DMS 273 (cell line): ENCODE measurements around the gene LRMDA.
"Not testable (repeated sequence)": the region's sequence is repeated elsewhere in the genome, so short reads cannot be mapped to it uniquely, and the experiment has no call there.

Experiments used
- DNase-seq: peaks from one replicate; lab custom pipeline; 2025; ENCODE audit not compliant: unreplicated experiment; lab: John Stamatoyannopoulos, UW

The LRMDA gene

GRCh38 chr10:75733135-75733890 is 301.9 kb downstream of the LRMDA start:
- no peak for DNase-seq

GRCh38 chr10:75736151-75736640 is 304.8 kb downstream of the LRMDA start:
- no peak for DNase-seq

GRCh38 chr10:75736889-75737579 is 305.6 kb downstream of the LRMDA start:
- DNase-seq: no peak

GRCh38 chr10:75737580-75737949 is 306.1 kb downstream of the LRMDA start:
- DNase-seq: no peak

- no peak for DNase-seq
Measured at GRCh38 chr10:75738924-75739323, 307.5 kb downstream of the LRMDA start.

GRCh38 chr10:75739414-75740143 is 308.2 kb downstream of the LRMDA start:
- DNase-seq: no peak

GRCh38 chr10:75740541-75740940 is 309.1 kb downstream of the LRMDA start:
- no peak for DNase-seq

GRCh38 chr10:75742355-75742754 is 310.9 kb downstream of the LRMDA start:
- DNase-seq: no peak

- DNase-seq: no peak
Measured at GRCh38 chr10:75743291-75743778, 311.9 kb downstream of the LRMDA start.

GRCh38 chr10:75744261-75744660 is 312.8 kb downstream of the LRMDA start:
- DNase-seq: no peak

- no peak for DNase-seq
Measured at GRCh38 chr10:75746356-75746755, 314.9 kb downstream of the LRMDA start.

- DNase-seq: not testable (repeated sequence)
Measured at GRCh38 chr10:75750093-75750875, 318.9 kb downstream of the LRMDA start.

GRCh38 chr10:75751232-75751631 is 319.8 kb downstream of the LRMDA start:
- DNase-seq: no peak

GRCh38 chr10:75753621-75754020 is 322.2 kb downstream of the LRMDA start:
- no peak for DNase-seq

- peak; percentile 22 for DNase-seq
Measured at GRCh38 chr10:75754096-75754831, 322.8 kb downstream of the LRMDA start.

GRCh38 chr10:75755528-75755927 is 324.1 kb downstream of the LRMDA start:
- DNase-seq: no peak

- DNase-seq: no peak
Measured at GRCh38 chr10:75761289-75761688, 329.9 kb downstream of the LRMDA start.

GRCh38 chr10:75762431-75762802 is 331.0 kb downstream of the LRMDA start:
- DNase-seq: no peak

- DNase-seq: no peak
Measured at GRCh38 chr10:75763652-75764051, 332.2 kb downstream of the LRMDA start.
